Activated CD4-positive, CD25-positive, alpha-beta regulatory T cell treated with anti-CD3 and anti-CD28 coated beads, Interleukin-2, amount 50 U/mL, for 16 hours (primary cell): ENCODE data around the gene KPNA3.
"Not testable (repeated sequence)": the region's sequence is repeated elsewhere in the genome, so short reads cannot be mapped to it uniquely, and the experiment has no call there.

Experiments used
- DNase-seq: peaks from one replicate; pipeline ENCODE4 v3.0.0-alpha.2; 2020; ENCODE audit warnings: low read depth, low spot score

The KPNA3 gene

GRCh38 chr13:49754146-49754545 is 38.3 kb downstream of the KPNA3 start:
- no peak for DNase-seq

DNA sequence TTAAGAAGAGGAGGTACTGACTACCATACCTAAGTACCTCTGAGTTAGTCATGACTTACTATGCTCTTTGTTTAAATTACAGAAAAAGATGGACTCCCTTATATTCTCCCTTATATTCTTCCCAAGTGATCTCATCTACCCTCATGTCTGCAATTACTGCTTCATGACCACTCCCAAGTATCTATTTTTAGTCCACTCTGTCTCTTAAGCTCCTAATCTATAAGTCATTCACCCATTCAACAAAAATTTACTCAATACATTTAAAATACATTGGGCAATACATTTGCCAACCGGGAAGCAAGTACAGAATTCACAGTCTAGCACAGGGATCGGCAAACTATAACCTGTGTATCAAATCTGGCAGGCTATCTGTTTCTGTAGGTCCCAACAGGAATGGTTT is 42.6 kb downstream of the KPNA3 start:
- no peak for DNase-seq

DNA sequence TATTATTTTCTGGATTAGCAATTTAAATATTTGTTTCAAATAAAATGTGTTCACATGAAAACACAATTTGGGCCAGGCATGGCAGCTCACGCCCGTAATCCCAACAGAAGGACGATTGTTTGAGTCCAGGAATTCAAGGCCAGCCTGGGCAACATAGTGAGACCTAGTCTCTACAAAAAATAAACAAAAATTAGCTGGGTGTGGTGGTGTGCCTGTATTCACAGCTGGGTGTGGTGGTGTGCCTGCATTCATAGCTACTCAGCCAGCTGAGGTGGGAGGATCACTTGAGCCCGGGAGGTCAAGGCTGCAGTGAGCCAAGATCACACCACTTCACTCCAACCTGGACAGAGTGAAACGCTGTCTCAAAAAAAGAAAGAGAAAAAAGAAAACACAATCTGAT is 46.4 kb downstream of the KPNA3 start:
- no peak for DNase-seq

DNA sequence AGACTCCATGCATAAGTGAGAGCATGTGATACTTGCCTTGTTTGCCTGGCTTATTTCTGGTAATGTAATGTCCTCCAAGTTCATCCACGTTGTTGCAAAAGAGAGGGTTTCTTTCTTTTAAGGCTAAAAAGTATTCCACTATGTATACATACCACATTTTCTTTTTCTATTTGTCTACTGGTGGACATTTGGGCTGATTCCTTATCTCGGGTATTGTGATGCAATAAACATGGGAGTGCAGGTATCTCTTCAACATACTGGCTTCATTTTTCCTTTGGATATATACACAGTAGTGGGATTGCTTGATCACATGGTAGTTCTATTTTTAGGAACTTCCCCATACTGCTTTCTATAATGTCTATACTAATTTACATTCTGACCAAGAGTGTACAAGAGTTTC is 51.6 kb downstream of the KPNA3 start:
- DNase-seq = no peak

DNA sequence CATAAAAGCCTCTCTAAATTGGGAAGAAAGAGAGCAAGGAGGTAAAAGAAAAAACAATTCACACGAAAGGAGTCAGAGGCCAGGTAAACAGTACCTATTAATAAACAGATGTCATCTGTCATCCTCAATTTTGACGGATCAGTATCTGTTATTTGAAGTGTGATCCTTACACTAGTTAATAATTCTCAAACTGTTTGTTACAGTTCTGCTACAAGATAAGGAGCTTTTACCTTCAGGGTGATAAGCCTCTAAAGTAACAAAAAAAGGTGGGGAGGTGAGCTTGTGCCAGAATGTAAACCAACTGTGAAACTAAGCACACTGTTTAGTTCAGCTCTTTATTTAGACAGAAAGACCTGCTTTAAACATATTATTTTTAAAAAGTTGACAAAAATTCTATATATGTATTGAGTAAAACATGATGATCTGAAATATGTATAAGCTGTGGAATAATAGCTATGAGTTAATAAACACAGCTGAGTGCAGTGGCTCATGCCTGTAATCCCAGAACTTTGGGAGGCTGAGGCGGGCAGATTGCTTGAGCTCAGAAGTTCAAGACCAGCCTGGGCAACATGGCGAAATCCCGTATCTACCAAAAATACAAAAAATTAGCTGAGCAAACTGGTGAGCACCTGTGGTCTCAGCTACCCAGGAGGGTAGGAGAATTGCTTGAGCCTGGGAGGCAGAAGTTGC is 52.8 kb downstream of the KPNA3 start:
- no peak for DNase-seq

- DNase-seq = no peak
Measured at GRCh38 chr13:49733181-49733951, 59.1 kb downstream of the KPNA3 start.

GRCh38 chr13:49731766-49732165 is 60.7 kb downstream of the KPNA3 start:
- DNase-seq = no peak

DNA sequence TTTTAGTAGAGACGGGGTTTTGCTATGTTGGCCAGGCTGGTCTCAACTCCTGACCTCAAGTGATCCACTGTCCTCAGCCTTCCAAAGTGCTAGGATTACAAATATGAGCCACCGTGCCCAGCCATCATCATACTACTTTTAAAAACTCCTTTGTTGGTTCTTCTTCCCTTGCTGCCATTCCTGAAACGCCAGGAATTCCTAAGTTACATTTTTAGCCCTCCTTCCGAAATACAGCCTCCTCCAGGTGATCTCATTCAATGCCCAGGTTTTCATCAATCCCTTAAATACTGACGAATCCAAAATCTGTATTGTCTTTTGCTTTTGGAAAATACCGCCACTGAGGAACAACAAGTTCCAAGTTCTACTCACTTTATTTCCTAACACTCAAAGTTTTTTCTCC is 75.9 kb downstream of the KPNA3 start:
- DNase-seq = no peak

DNA sequence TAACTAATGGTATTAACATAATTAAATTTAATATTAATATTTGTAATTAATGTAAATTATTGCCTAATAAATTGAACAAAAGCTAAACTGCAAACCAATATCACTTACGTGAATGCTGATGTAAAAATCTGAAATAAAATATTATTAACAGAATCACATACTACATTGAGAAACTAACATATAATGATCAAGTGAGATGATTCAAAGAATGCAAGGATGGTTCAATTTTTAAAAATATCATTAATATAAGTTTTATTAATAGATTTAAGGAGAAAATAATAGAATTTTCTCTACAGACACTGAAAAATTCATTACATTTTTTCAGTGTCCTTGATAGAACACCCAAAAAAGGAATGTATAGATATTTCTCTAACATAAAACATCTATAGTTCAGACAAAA is 77.7 kb downstream of the KPNA3 start:
- DNase-seq = no peak

- no peak for DNase-seq
Measured at GRCh38 chr13:49711218-49711863, 81.1 kb downstream of the KPNA3 start.

- not testable (repeated sequence) for DNase-seq
Measured at GRCh38 chr13:49704264-49704663, 88.2 kb downstream of the KPNA3 start.

- no peak for DNase-seq
Measured at GRCh38 chr13:49701491-49701890, 91.0 kb downstream of the KPNA3 start.

DNA sequence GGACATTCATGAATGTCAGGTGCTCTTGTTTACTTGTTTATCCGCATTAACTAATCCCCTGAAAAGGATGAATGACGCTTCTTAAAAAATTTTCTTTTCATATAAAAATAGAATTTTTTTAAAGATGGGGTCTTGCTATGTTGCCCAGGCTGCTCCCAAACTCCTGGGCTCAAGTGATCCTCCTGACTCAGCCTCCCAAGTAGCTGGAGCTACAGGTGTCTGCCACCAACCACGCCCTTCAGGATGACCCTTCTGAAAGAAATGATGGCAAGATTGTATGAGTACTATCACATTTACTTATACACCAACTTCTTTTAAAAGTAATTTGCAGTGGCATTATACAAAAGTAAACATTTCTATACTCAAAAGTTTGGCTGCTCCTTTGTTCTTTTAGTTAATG is 95.0 kb downstream of the KPNA3 start:
- DNase-seq = no peak

GRCh38 chr13:49694446-49694845 is 98.0 kb downstream of the KPNA3 start:
- no peak for DNase-seq

DNA sequence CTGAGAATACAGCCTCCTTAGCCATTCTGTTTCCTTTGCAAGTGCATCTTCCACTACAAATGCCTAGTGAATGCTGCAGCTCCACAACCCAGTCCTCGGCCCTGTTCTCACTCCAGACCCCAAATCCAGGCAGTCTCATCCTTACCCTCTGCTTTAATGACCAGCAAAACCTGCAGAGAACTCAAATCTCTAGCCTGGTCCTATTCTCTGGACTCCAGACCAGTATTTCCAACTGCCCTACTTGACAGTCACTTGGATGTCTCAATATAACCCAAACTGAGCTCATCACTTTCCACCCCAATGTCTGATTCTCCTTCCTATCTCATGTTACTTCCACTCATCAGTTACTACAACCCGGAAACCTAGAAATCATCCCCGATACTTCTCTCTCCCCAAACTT is 98.6 kb downstream of the KPNA3 start:
- no peak for DNase-seq

DNA sequence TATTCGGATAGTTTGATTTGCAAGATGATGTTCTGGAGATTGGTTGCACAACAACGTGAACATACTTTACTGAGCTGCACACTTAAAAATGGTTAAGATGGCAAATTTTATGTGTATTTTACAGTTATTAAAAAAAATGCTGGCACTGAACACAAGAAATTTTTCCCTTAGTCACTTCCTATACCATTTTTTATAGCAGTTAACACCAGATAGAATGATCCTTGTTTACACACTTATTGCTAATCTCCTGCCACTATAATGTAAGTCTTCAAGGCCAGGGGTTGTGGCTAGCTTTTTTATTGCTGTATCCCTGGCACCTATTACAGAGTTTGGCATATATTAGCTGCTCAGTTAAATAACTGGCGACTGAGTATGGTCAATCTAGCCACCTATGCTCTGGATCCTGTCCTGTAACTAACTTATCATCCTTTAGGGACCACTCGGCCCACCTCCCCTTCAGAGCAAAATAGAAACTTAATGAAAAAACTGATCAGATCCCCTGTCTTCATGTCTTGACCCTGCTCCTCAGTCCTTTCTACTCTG is 99.2 kb downstream of the KPNA3 start:
- no peak for DNase-seq

GRCh38 chr13:49690995-49691784 is 101.3 kb downstream of the KPNA3 start, which contains the start of gene EBPL:
EBPL (minus strand) TSS chr13:49691486; CDS start chr13:49691424, 62 bp downstream.
- DNase-seq = peak; percentile 69

GRCh38 chr13:49690133-49690994 is 102.1 kb downstream of the KPNA3 start:
- no peak for DNase-seq

GRCh38 chr13:49683489-49683888 is 109.0 kb downstream of the KPNA3 start:
- no peak for DNase-seq

- DNase-seq = no peak
Measured at GRCh38 chr13:49681842-49682435, 110.5 kb downstream of the KPNA3 start.
